B cell (primary cell): ENCODE measurements around the gene THRA. TPM values are rescaled to one million over a fixed set of nuclear protein-coding genes. Genes with fewer than 3 reads are reported as not detected.
A peak's percentile ranks its signal among the peaks of the same experiment; 100 is the strongest.

Experiments used
- ATAC-seq: fragments of 200-7000 bp; cut with Tn5 transposase; one replicate; pipeline ENCODE4 v1.10.0; 2021; ENCODE audit warnings: low read depth, mild to moderate bottlenecking, moderate number of reproducible peaks, moderate library complexity
- CTCF ChIA-PET: fragments of 350-600 bp; sonication (Branson Sonifier 250); formaldehyde crosslinking; loops from one replicate; lab custom pipeline; 2021; ENCODE audit warnings: antibody characterized with exemption, inconsistent platforms; lab: Charles Lee
- POLR2A ChIA-PET: fragments of 350-600 bp; sonication (Branson Sonifier 250); formaldehyde crosslinking; loops from one replicate; lab custom pipeline; 2021; ENCODE audit warnings: antibody characterized with exemption; lab: Charles Lee
- DNase-seq: peaks from one replicate; pipeline ENCODE4 v3.0.0; 2013
- H2AFZ ChIP-seq: 2 replicates; pipeline ENCODE4 v1.6.1; 2012; ENCODE audit warnings: mild to moderate bottlenecking, low read depth, low read length; ENCODE audit not compliant: insufficient read depth, poor library complexity, severe bottlenecking
- H3K27ac ChIP-seq, 2 donors: 1 replicate in 1 of 2; 2 replicates in 1 of 2; pipeline ENCODE4 v1.5.1; 2012 to 2013; ENCODE audit warnings: low read length in 2 of 2, mild to moderate bottlenecking in 2 of 2, moderate library complexity in 1 of 2
- H3K27me3 ChIP-seq, 4 experiments: fragments of 200-600 bp in 1 of 4; sonication (generic) in 1 of 4; replicated peaks in 1 of 4; 1 replicate in 2 of 4; 2 replicates in 2 of 4; pipeline versions ENCODE4 v1.6.1 to v1.7.0; 2013 to 2016; ENCODE audit warnings: low read length in 3 of 4, mild to moderate bottlenecking in 2 of 4, mixed read lengths in 1 of 4, moderate library complexity in 1 of 4; ENCODE audit not compliant: insufficient read depth in 4 of 4, control insufficient read depth in 3 of 4; ENCODE audit errors: control extremely low read depth in 1 of 4
- H3K36me3 ChIP-seq, 2 experiments: replicated peaks in 1 of 2; 1 replicate in 1 of 2; 2 replicates in 1 of 2; pipeline versions ENCODE4 v1.6.1 to v1.7.1; 2013; ENCODE audit warnings: low read length in 1 of 2; ENCODE audit not compliant: insufficient read depth in 2 of 2, control insufficient read depth in 1 of 2; ENCODE audit errors: control extremely low read depth in 1 of 2, extremely low read depth in 1 of 2
- H3K4me1 ChIP-seq, 2 donors: fragments of 200-600 bp in 1 of 2; sonication (generic) in 1 of 2; 1 replicate in 1 of 2; 2 replicates in 1 of 2; pipeline versions ENCODE4 v1.5.1 to v1.6.1; 2013 to 2017; ENCODE audit warnings: low read length in 2 of 2; ENCODE audit not compliant: control insufficient read depth in 2 of 2, insufficient read depth in 2 of 2
- H3K4me2 ChIP-seq: replicated peaks from 2 replicates; pipeline ENCODE3; 2012; ENCODE audit warnings: mild to moderate bottlenecking, low read depth, low read length; ENCODE audit not compliant: poor library complexity, severe bottlenecking
- H3K4me3 ChIP-seq, 5 experiments: fragments of 200-600 bp in 1 of 5; sonication (generic) in 1 of 5; 1 replicate in 3 of 5; 2 replicates in 2 of 5; pipeline versions ENCODE4 v1.5.1 to v1.7.0; 2011 to 2016; ENCODE audit warnings: low read length in 4 of 5, mild to moderate bottlenecking in 4 of 5, low read depth in 2 of 5, control low read depth in 1 of 5, moderate library complexity in 1 of 5; ENCODE audit not compliant: insufficient read depth in 1 of 5; ENCODE audit errors: control extremely low read depth in 1 of 5, extremely low read depth in 1 of 5
- H3K79me2 ChIP-seq: fragments of 200-600 bp; sonication (generic); one replicate; pipeline ENCODE4 v1.6.0; 2016; ENCODE audit warnings: low read length; ENCODE audit not compliant: control insufficient read depth, insufficient read depth
- H3K9ac ChIP-seq: fragments of 200-600 bp; sonication (generic); 2 replicates; pipeline ENCODE4 v1.6.1; 2017; ENCODE audit warnings: mild to moderate bottlenecking, low read length, moderate library complexity
- H3K9me3 ChIP-seq, 3 donors: one replicate each; pipeline versions ENCODE4 v1.6.1 to v1.7.1; 2013; ENCODE audit warnings: low read length in 2 of 3; ENCODE audit not compliant: control insufficient read depth in 2 of 3, insufficient read depth in 1 of 3; ENCODE audit errors: control extremely low read depth in 1 of 3
- H4K20me1 ChIP-seq: 2 replicates; pipeline ENCODE4 v1.6.0; 2012; ENCODE audit warnings: mild to moderate bottlenecking, low read length; ENCODE audit not compliant: insufficient read depth, control insufficient read depth, poor library complexity, severe bottlenecking
- H3K27ac Mint-ChIP-seq: one replicate; pipeline ENCODE4 v1.8.0; 2021; ENCODE audit warnings: mixed read lengths
- H3K27me3 Mint-ChIP-seq: one replicate; pipeline ENCODE4 v1.8.0; 2021; ENCODE audit warnings: mixed read lengths
- H3K4me1 Mint-ChIP-seq: one replicate; pipeline ENCODE4 v1.8.0; 2021; ENCODE audit warnings: mixed read lengths
- H3K4me3 Mint-ChIP-seq: one replicate; pipeline ENCODE4 v1.8.0; 2021; ENCODE audit warnings: mixed read lengths
- H3K9me3 Mint-ChIP-seq: one replicate; pipeline ENCODE4 v1.8.0; 2022; ENCODE audit warnings: mixed read lengths; ENCODE audit not compliant: insufficient read depth
- CTCF ChIP-seq: fragments of 200-600 bp; IDR thresholded peaks from one replicate; pipeline ENCODE4 v1.8.0; 2022; ENCODE audit warnings: antibody characterized with exemption, mild to moderate bottlenecking
- EZH2 ChIP-seq: IDR thresholded peaks from 2 replicates; pipeline ENCODE4 v1.6.1; 2012; ENCODE audit warnings: borderline replicate concordance, low read depth, mild to moderate bottlenecking, moderate library complexity, low read length; ENCODE audit not compliant: insufficient read depth, poor library complexity, severe bottlenecking
- WGBS: methylation state at CpG from one replicate; pipeline ENCODE4 v1.1.5; 2013; ENCODE audit warnings: missing lambda C conversion rate; ENCODE audit not compliant: insufficient coverage; 5-methylcytosine and 5-hydroxymethylcytosine counted together
- intact Hi-C: fragments of 100-400 bp; cut with micrococcal nuclease; formaldehyde crosslinking; loops from one replicate; pipeline ENCODE4 v1.10.0; 2022
- polyA plus RNA-seq: library from polyadenylated mRNA; depleted of rRNA; stranded (reverse); fragments of >200 nt; gene quantifications from 2 replicates; pipeline ENCODE4 v1.2.3, GENCODE V29; 2012
- total RNA-seq, 2 donors: library from RNA; stranded (reverse); fragments of 120-200 nt in 1 of 2; gene quantifications; 1 replicate in 1 of 2; 2 replicates in 1 of 2; pipeline versions ENCODE4 v1.2.3 to v1.2.4, GENCODE V29; 2013 to 2022

The THRA gene
- total and polyA plus RNA-seq, 2 donors (not counting 1 experiment from before 2014, with no cell fraction given) = 8.0 to 17.1 TPM

GRCh38 chr17:40112718-40113109 is 49.9 kb downstream of the THRA start:
- Mint-ChIP-seq H3K4me1 (peaks cover 49% of the 10 kb centered on the region), H3K27ac (peak overlapping the region; percentile 89), H3K4me3 (peak overlapping the region; percentile 92), H3K9me3 (no peaks in the 10 kb centered on the region), H3K27me3 (no peaks in the 10 kb centered on the region)
- Histone ChIP-seq H3K79me2 (no peaks in the 10 kb centered on the region), H3K4me2 (peak overlapping the region; percentile 76), H4K20me1 (no peaks in the 10 kb centered on the region), H3K36me3 (no peaks in the 10 kb centered on the region), H3K9ac (no peak overlapping the region), H3K9me3 (no peaks in the 10 kb centered on the region), H3K4me3 (no peak overlapping the region), H2AFZ (no peak overlapping the region), H3K4me1 (peaks cover 40 to 47% of the 10 kb centered on the region in 2 donors), H3K27me3 (no peaks in the 10 kb centered on the region), H3K27ac (peak overlapping the region; percentile 28 to 53)
- POLR2A ChIA-PET = interaction anchor here (0.6 to 3.1 kb wide), 14 partner anchors 10 to 332 kb away, joined by 3 to 20 read pairs (median 5); partner anchors contain the start of genes CASC3, MED24, MSL1 and THRA
- DNase-seq = no peak
- ATAC-seq = no peak
- WGBS = no CpG with 5 or more reads among the region's 4 CpGs
- TF ChIP-seq EZH2 (no peak), CTCF (no peak)
- intact Hi-C loops = loop anchor here (1.0 to 5.0 kb wide), 13 partner anchors 9 to 305 kb away; partner anchors contain the start of genes CASC3, CDC6, MED24 and MSL1
- CTCF ChIA-PET = interaction anchor here (0.7 to 9.0 kb wide), 43 partner anchors 11 to 252 kb away, joined by 3 to 204 read pairs (median 6); partner anchors contain the start of genes CASC3, CSF3, MED24 and MSL1
